ENCODE results near the gene PIK3C2G.
A peak's percentile ranks its signal among the peaks of the same experiment; 100 is the strongest.
"Not testable (repeated sequence)": the region's sequence is repeated elsewhere in the genome, so short reads cannot be mapped to it uniquely, and the experiment has no call there.

Gene PIK3C2G

GRCh38 chr12:18261273-18261672, at the start of gene PIK3C2G:
PIK3C2G (plus strand) TSS chr12:18261518; CDS start chr12:18282082, 20,564 bp downstream.
- DNase-seq (ENCODE audit: low read depth) = no peak
- no peak within 1 kb of the TSS for H3K4me3 ChIP-seq (ENCODE audit: low read depth, low read length)

GRCh38 chr12:18217966-18218365, 43.4 kb upstream of the PIK3C2G start:
- no peak for DNase-seq (ENCODE audit: low read depth)
- no peak overlapping the region for H3K4me3 ChIP-seq (ENCODE audit: low read depth, low read length)

GRCh38 chr12:18221726-18222125, 39.6 kb upstream of the PIK3C2G start:
- DNase-seq (ENCODE audit: low read depth) = no peak
- no peak overlapping the region for H3K4me3 ChIP-seq (ENCODE audit: low read depth, low read length)

GRCh38 chr12:18222699-18223098, 38.6 kb upstream of the PIK3C2G start:
- no peak overlapping the region for H3K4me3 ChIP-seq (ENCODE audit: low read depth, low read length)
- DNase-seq (ENCODE audit: low read depth) = no peak

- no peak overlapping the region for H3K4me3 ChIP-seq (ENCODE audit: low read depth, low read length)
- peak; percentile 10 for DNase-seq (ENCODE audit: low read depth)
Measured at GRCh38 chr12:18224745-18225144, 36.6 kb upstream of the PIK3C2G start.

- no peak for DNase-seq (ENCODE audit: low read depth)
- H3K4me3 ChIP-seq (ENCODE audit: low read depth, low read length) = no peak overlapping the region
Measured at GRCh38 chr12:18239526-18239925, 21.8 kb upstream of the PIK3C2G start.

GRCh38 chr12:18242380-18243089, 18.8 kb upstream of the PIK3C2G start:
- H3K4me3 ChIP-seq (ENCODE audit: low read depth, low read length) = no peak overlapping the region

GRCh38 chr12:18243238-18243637, 18.1 kb upstream of the PIK3C2G start:
- DNase-seq (ENCODE audit: low read depth) = no peak
- no peak overlapping the region for H3K4me3 ChIP-seq (ENCODE audit: low read depth, low read length)

More at GRCh38 chr12:18242380-18243089, 18.8 kb upstream of the PIK3C2G start:
- no peak for DNase-seq (ENCODE audit: low read depth)

- DNase-seq (ENCODE audit: low read depth) = no peak
- no peak overlapping the region for H3K4me3 ChIP-seq (ENCODE audit: low read depth, low read length)
Measured at GRCh38 chr12:18246066-18246465, 15.3 kb upstream of the PIK3C2G start.

- H3K4me3 ChIP-seq (ENCODE audit: low read depth, low read length) = no peak overlapping the region
- DNase-seq (ENCODE audit: low read depth) = peak; percentile 30
Measured at GRCh38 chr12:18250313-18250916, 10.9 kb upstream of the PIK3C2G start.

- no peak for DNase-seq (ENCODE audit: low read depth)
- H3K4me3 ChIP-seq (ENCODE audit: low read depth, low read length) = no peak overlapping the region
Measured at GRCh38 chr12:18254081-18254480, 7.2 kb upstream of the PIK3C2G start.

GRCh38 chr12:18255004-18255403, 6.3 kb upstream of the PIK3C2G start:
- not testable (repeated sequence) for H3K4me3 ChIP-seq (ENCODE audit: low read depth, low read length); DNase-seq (ENCODE audit: low read depth)

GRCh38 chr12:18257251-18257650, 4.1 kb upstream of the PIK3C2G start:
- no peak overlapping the region for H3K4me3 ChIP-seq (ENCODE audit: low read depth, low read length)
- DNase-seq (ENCODE audit: low read depth) = no peak

- DNase-seq (ENCODE audit: low read depth) = no peak
- no peak overlapping the region for H3K4me3 ChIP-seq (ENCODE audit: low read depth, low read length)
Measured at GRCh38 chr12:18258929-18259328, 2.4 kb upstream of the PIK3C2G start.

- DNase-seq (ENCODE audit: low read depth) = no peak
- H3K4me3 ChIP-seq (ENCODE audit: low read depth, low read length) = no peak overlapping the region
Measured at GRCh38 chr12:18259906-18260682, 1.2 kb upstream of the PIK3C2G start.

- no peak for DNase-seq (ENCODE audit: low read depth)
- H3K4me3 ChIP-seq (ENCODE audit: low read depth, low read length) = no peak overlapping the region
Measured at GRCh38 chr12:18261906-18262305, 588 bp downstream of the PIK3C2G start.

GRCh38 chr12:18262514-18262913, 1.2 kb downstream of the PIK3C2G start:
- DNase-seq (ENCODE audit: low read depth) = no peak
- H3K4me3 ChIP-seq (ENCODE audit: low read depth, low read length) = no peak overlapping the region

- DNase-seq (ENCODE audit: low read depth) = no peak
- H3K4me3 ChIP-seq (ENCODE audit: low read depth, low read length) = no peak overlapping the region
Measured at GRCh38 chr12:18264581-18265075, 3.3 kb downstream of the PIK3C2G start.

GRCh38 chr12:18267427-18268099, 6.2 kb downstream of the PIK3C2G start:
- DNase-seq (ENCODE audit: low read depth) = no peak
- no peak overlapping the region for H3K4me3 ChIP-seq (ENCODE audit: low read depth, low read length)

Data from skeletal muscle cell (primary cell).